ENCODE measurements around the gene C19orf38.

C19orf38 gene

GRCh38 chr19:10816691-10817090, 31.5 kb upstream of the C19orf38 start:
- H3K4me3 ChIP-seq (replicated peaks; ENCODE audit: insufficient read depth, low read length) = no peak overlapping the region
- H3K27me3 ChIP-seq (ENCODE audit: insufficient read depth, poor library complexity, severe bottlenecking) = no peaks in the 10 kb centered on the region
- TF ChIP-seq REST (IDR thresholded peaks at IDR 0.05; ENCODE audit: insufficient replicate concordance, low read depth) (no peak), SPI1 (IDR thresholded peaks at IDR 0.05; ENCODE audit: borderline replicate concordance, low read depth) (no peak), GABPA (IDR thresholded peaks at IDR 0.05; ENCODE audit: low read depth) (no peak)
- no peak for DNase-seq (ENCODE audit: low read depth in 1 of 2, low spot score in 1 of 2)
- no peak overlapping the region for H3K27ac ChIP-seq (replicated peaks)

GRCh38 chr19:10817291-10818038, 30.8 kb upstream of the C19orf38 start:
- Histone ChIP-seq H3K4me3 (replicated peaks; ENCODE audit: insufficient read depth, low read length) (no peak overlapping the region), H3K27me3 (ENCODE audit: insufficient read depth, poor library complexity, severe bottlenecking) (no peaks in the 10 kb centered on the region), H3K27ac (replicated peaks) (no peak overlapping the region)
- TF ChIP-seq SPI1 (IDR thresholded peaks at IDR 0.05; ENCODE audit: borderline replicate concordance, low read depth) (no peak), GABPA (IDR thresholded peaks at IDR 0.05; ENCODE audit: low read depth) (no peak), CTCF (IDR thresholded peaks at IDR 0.05; ENCODE audit: insufficient read depth, low read length) (no peak), REST (IDR thresholded peaks at IDR 0.05; ENCODE audit: insufficient replicate concordance, low read depth) (no peak), POLR2AphosphoS5 (IDR thresholded peaks at IDR 0.05; ENCODE audit: low read depth) (no peak)
- DNase-seq (ENCODE audit: low read depth in 1 of 2, low spot score in 1 of 2) = no peak

GRCh38 chr19:10818301-10819123, 29.7 kb upstream of the C19orf38 start:
- DNase-seq (ENCODE audit: low read depth in 1 of 2, low spot score in 1 of 2) = no peak
- no peak for TF ChIP-seq POLR2AphosphoS5 (IDR thresholded peaks at IDR 0.05; ENCODE audit: low read depth)
- TF ChIP-seq CTCF (IDR thresholded peaks at IDR 0.05; ENCODE audit: insufficient read depth, low read length) = no peak
- TF ChIP-seq SPI1 (IDR thresholded peaks at IDR 0.05; ENCODE audit: borderline replicate concordance, low read depth) = no peak
- TF ChIP-seq GABPA (IDR thresholded peaks at IDR 0.05; ENCODE audit: low read depth) = no peak
- H3K27ac ChIP-seq (replicated peaks) = no peak overlapping the region
- no peak overlapping the region for H3K4me3 ChIP-seq (replicated peaks; ENCODE audit: insufficient read depth, low read length)
- H3K27me3 ChIP-seq (ENCODE audit: insufficient read depth, poor library complexity, severe bottlenecking) = no peaks in the 10 kb centered on the region

All from HL-60 (cell line).